ENCODE data around the gene DENND2A.

- TF ChIP-seq, protein P1, sequence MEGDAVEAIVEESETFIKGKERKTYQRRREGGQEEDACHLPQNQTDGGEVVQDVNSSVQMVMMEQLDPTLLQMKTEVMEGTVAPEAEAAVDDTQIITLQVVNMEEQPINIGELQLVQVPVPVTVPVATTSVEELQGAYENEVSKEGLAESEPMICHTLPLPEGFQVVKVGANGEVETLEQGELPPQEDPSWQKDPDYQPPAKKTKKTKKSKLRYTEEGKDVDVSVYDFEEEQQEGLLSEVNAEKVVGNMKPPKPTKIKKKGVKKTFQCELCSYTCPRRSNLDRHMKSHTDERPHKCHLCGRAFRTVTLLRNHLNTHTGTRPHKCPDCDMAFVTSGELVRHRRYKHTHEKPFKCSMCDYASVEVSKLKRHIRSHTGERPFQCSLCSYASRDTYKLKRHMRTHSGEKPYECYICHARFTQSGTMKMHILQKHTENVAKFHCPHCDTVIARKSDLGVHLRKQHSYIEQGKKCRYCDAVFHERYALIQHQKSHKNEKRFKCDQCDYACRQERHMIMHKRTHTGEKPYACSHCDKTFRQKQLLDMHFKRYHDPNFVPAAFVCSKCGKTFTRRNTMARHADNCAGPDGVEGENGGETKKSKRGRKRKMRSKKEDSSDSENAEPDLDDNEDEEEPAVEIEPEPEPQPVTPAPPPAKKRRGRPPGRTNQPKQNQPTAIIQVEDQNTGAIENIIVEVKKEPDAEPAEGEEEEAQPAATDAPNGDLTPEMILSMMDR (conservative IDR thresholded peaks at IDR 0.05 in 1 of 2, IDR thresholded peaks at IDR 0.05 in 1 of 2; ENCODE audit: low read depth in 1 of 2, low read length in 2 of 2): no peak
- no peak for TF ChIP-seq EZH2 (IDR thresholded peaks at IDR 0.05; ENCODE audit: low read length, missing control alignments)
These were observed 35.1 kb upstream of the DENND2A start for GRCh38 chr7:140675726-140676125.

Measured in fibroblast of lung (primary cell).